Spleen (tissue), 11 donors: ENCODE results near the gene BCL11B. TPM values are rescaled to one million over a fixed set of nuclear protein-coding genes. Genes with fewer than 3 reads are reported as not detected.

ENCODE experiments used
- DNase-seq: peaks from one replicate; pipeline ENCODE4 v3.0.0-alpha.2; 2020
- H3K27ac ChIP-seq, 8 donors: fragments of 200-600 bp; sonication (generic) in 7 of 8; 1 replicate in 4 of 8; 2 replicates in 4 of 8; pipeline versions ENCODE4 v1.5.0 to v1.8.0; 2016 to 2021; ENCODE audit warnings: inconsistent platforms in 4 of 8, mild to moderate bottlenecking in 4 of 8, moderate library complexity in 1 of 8
- H3K27me3 ChIP-seq, 7 donors: fragments of 200-600 bp; sonication (generic) in 6 of 7; replicated peaks in 1 of 7; 1 replicate in 4 of 7; 2 replicates in 3 of 7; pipeline versions ENCODE4 v1.5.0 to v1.8.0; 2016 to 2021; ENCODE audit warnings: inconsistent platforms in 3 of 7, mild to moderate bottlenecking in 1 of 7
- H3K36me3 ChIP-seq, 6 donors: fragments of 200-600 bp; sonication (generic) in 5 of 6; 1 replicate in 4 of 6; 2 replicates in 2 of 6; pipeline versions ENCODE4 v1.5.0 to v1.8.0; 2016 to 2021; ENCODE audit warnings: inconsistent platforms in 2 of 6
- H3K4me1 ChIP-seq, 6 donors: fragments of 200-600 bp; sonication (generic) in 5 of 6; 1 replicate in 3 of 6; 2 replicates in 3 of 6; pipeline versions ENCODE4 v1.5.0 to v1.8.0; 2016 to 2021; ENCODE audit warnings: inconsistent platforms in 3 of 6
- H3K4me3 ChIP-seq, 8 donors: fragments of 200-600 bp; sonication (generic) in 7 of 8; 1 replicate in 4 of 8; 2 replicates in 4 of 8; pipeline versions ENCODE4 v1.5.0 to v1.8.0; 2016 to 2021; ENCODE audit warnings: inconsistent platforms in 4 of 8, mild to moderate bottlenecking in 4 of 8, moderate library complexity in 2 of 8
- H3K9me3 ChIP-seq, 8 donors: fragments of 200-600 bp; sonication (generic) in 7 of 8; 1 replicate in 4 of 8; 2 replicates in 4 of 8; pipeline versions ENCODE4 v1.5.0 to v1.8.0; 2016 to 2021; ENCODE audit warnings: inconsistent platforms in 4 of 8
- CTCF ChIP-seq, 11 experiments: fragments of 200-600 bp in 7 of 11; fragments of 450-650 bp in 4 of 11; sonication (generic) in 4 of 11; IDR thresholded peaks in 8 of 11; conservative IDR thresholded peaks in 3 of 11; 1 replicate in 7 of 11; 2 replicates in 4 of 11; pipeline versions ENCODE4 v1.4.0 to v1.8.0; 2016 to 2021; ENCODE audit warnings: antibody characterized with exemption in 11 of 11, inconsistent platforms in 4 of 11, mild to moderate bottlenecking in 1 of 11
- POLR2A ChIP-seq, 3 donors: fragments of 450-650 bp; IDR thresholded peaks; one replicate each; pipeline ENCODE4 v1.5.1; 2017; ENCODE audit warnings: antibody characterized with exemption in 3 of 3, mild to moderate bottlenecking in 1 of 3
- POLR2AphosphoS5 ChIP-seq, 3 donors: sonication (generic); formaldehyde crosslinking; IDR thresholded peaks; one replicate each; pipeline ENCODE4 v1.5.1; 2017; ENCODE audit warnings: antibody characterized with exemption in 3 of 3
- WGBS, 5 donors: extraction: QIAGEN DNeasy Blood & Tissue Kit in 3 of 5; methylation state at CpG; one replicate each; pipeline versions ENCODE4 v1.1.5 to v1.1.7; 2013 to 2018; 5-methylcytosine and 5-hydroxymethylcytosine counted together
- intact Hi-C: fragments of 100-400 bp; cut with DNase I; formaldehyde crosslinking; loops from one replicate; pipeline ENCODE4 v1.15.0; 2023; ENCODE audit warnings: low total_unique reads
- polyA plus RNA-seq, 3 donors: library from polyadenylated mRNA; stranded (reverse); fragments of 200-250 nt; gene quantifications; one replicate each; pipeline ENCODE4 v1.2.1, GENCODE V29; 2013
- total RNA-seq, 7 donors: library from RNA; depleted of rRNA in 3 of 7; stranded (reverse); fragments of >200 nt in 3 of 7; fragmentation: NEBNext Ultra II Directional in 4 of 7; extraction: Animal tissue kit (Norgen Biotek cat#: 25700) in 4 of 7; gene quantifications; one replicate each; pipeline versions ENCODE4 v1.1.0 to v1.2.1, GENCODE V29; 2016 to 2021
- donor health status: healthy with polysubstance abuse.
- donor health status: DM: no; HTN: no; CAD: no; lungs with moderate emphysema.
- donor health status: DM: no; HTN: no; CAD: no.
- donor health status: Bipolar disorder and iron deficiency.
- donor health status: healthy.
- donor health status: DM: no; HTN: no; CAD: no.
- donor health status: DM: yes; HTN: yes; CAD: no.

BCL11B gene
- total and polyA plus RNA-seq, 10 donors = 0.74 to 21.1 (median 11.4) TPM

- peaks cover 0 to 74% (median 22%) of the 10 kb centered on the region in 6 donors for H3K4me1 ChIP-seq
- no peaks in the 10 kb centered on the region for H3K9me3 ChIP-seq
- WGBS, 5 donors = 3 to 19% (median 7%) methylated on average over 43 to 83 of the region's 83 CpGs
- H3K36me3 ChIP-seq = no peaks in the 10 kb centered on the region
- H3K4me3 ChIP-seq = peak overlapping the region in 6 of 8 donors; percentile 12 to 55 (median 15)
- TF ChIP-seq POLR2A (IDR thresholded peaks at IDR 0.05) = no peak
- TF ChIP-seq POLR2AphosphoS5 (IDR thresholded peaks at IDR 0.05) = peak in 1 of 3 donors; percentile 11
- H3K27me3 ChIP-seq = peaks cover 0 to 97% (median 33%) of the 10 kb centered on the region in 7 donors
- peak overlapping the region; percentile 13 to 86 (median 66) for H3K27ac ChIP-seq
- DNase-seq = peak; percentile 71
- intact Hi-C loops = no loop called here
These were observed 26.2 kb downstream of the BCL11B start for GRCh38 chr14:99245564-99246511.

- H3K27ac ChIP-seq = peak overlapping the region; percentile 11 to 86 (median 66)
- TF ChIP-seq CTCF (IDR thresholded peaks at IDR 0.05 in 8 of 11, conservative IDR thresholded peaks at IDR 0.05 in 3 of 11) = no peak
- TF ChIP-seq POLR2AphosphoS5 (IDR thresholded peaks at IDR 0.05) = no peak
- TF ChIP-seq POLR2A (IDR thresholded peaks at IDR 0.05) = no peak
- H3K9me3 ChIP-seq = no peaks in the 10 kb centered on the region
- peaks cover 0 to 93% (median 33%) of the 10 kb centered on the region in 7 donors for H3K27me3 ChIP-seq
- intact Hi-C loops = no loop called here
- 22 to 41% (median 30%) methylated on average over 8 to 15 of the region's 15 CpGs for WGBS, 5 donors
- peaks cover 0 to 70% (median 20%) of the 10 kb centered on the region in 6 donors for H3K4me1 ChIP-seq
- DNase-seq = no peak
- no peaks in the 10 kb centered on the region for H3K36me3 ChIP-seq
- peak overlapping the region in 6 of 8 donors; percentile 6 to 55 (median 14) for H3K4me3 ChIP-seq
These were observed 26.9 kb downstream of the BCL11B start for GRCh38 chr14:99244941-99245563.

GRCh38 chr14:99244367-99244901 lies 27.6 kb downstream of the BCL11B start:
- Histone ChIP-seq H3K27ac (peak overlapping the region in 5 of 8 donors; percentile 42 to 86 (median 76)), H3K4me1 (peaks cover 0 to 72% (median 20%) of the 10 kb centered on the region in 6 donors)

More at GRCh38 chr14:99244367-99244901, 27.6 kb downstream of the BCL11B start:
- DNase-seq = no peak
- intact Hi-C loops = no loop called here
- TF ChIP-seq CTCF (IDR thresholded peaks at IDR 0.05 in 8 of 11, conservative IDR thresholded peaks at IDR 0.05 in 3 of 11) = no peak
- no peak for TF ChIP-seq POLR2AphosphoS5 (IDR thresholded peaks at IDR 0.05)
- no peak for TF ChIP-seq POLR2A (IDR thresholded peaks at IDR 0.05)
- Histone ChIP-seq H3K9me3 (no peaks in the 10 kb centered on the region), H3K27me3 (peaks cover 0 to 87% (median 33%) of the 10 kb centered on the region in 7 donors), H3K36me3 (no peaks in the 10 kb centered on the region), H3K4me3 (peak overlapping the region in 1 of 8 donors; percentile 55)
- 60 to 75% (median 70%) methylated on average over 16 of the region's 16 CpGs for WGBS, 5 donors
